IPS DF 4.7 (cell line): ENCODE measurements around the gene GPC1.

Experiments used
- DNase-seq: peaks from one replicate; pipeline ENCODE4 v3.0.0-alpha.2; 2013; ENCODE audit warnings: low spot score; ENCODE audit errors: extremely low read depth

Gene GPC1

DNA sequence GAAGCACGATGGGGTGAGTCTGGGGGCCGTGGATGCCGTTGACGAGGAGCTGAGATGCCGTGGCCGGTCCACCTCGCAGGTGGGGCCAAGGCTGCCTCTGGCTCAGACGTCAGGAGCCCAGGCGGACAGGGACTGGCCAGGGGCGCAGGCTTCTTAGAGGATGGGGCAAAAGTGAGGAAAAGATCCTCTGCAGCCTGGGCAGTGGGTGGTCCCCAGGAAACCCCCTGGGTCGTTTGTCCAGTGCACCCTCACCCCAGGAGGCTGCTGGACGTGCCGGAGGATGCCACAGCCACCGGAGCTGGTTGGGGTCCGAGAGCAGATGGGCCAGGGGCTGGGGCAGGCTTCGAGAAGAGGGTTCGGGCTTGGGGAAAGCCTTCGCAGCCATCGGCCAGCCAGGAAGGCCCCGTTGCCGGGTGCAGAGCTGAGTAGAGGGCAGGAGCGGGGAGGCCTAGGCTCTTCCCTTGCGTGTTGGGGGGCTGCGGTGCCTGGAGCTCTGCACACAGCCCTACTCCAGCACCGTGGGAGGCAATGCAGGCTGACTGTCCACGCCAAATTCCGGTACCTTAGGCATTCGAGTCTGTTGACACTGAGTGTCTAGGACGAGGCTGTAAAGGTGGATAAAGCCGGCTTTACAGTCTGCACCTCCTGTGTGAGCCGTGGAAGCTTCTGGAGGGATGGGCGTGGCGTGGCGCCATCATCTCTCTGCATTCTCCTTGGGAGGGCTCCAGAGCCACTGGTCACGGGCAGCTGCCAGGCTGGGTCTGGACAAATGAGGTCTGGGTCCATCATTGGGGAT lies 18.8 kb downstream of the GPC1 start:
- no peak for DNase-seq

DNA sequence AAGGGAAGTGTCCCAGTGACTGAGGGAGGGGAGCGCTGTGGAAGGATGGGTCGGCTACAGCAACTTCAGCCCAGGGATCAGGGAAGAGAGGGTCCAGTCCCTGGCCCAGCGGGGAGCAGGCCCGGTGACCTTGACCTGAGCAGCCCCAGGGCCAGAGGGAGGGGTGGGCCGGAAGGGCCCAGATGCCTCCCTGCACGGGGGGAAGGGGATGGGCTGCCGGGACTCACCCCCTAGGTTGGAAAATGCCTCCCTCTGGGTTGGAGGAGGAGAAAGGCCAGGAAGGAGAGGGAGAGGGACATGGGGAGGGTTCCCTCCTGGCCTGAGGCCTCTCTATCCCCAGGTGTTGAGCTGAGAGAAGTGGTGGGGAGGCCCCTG lies 19.8 kb downstream of the GPC1 start:
- DNase-seq, result no peak

DNA sequence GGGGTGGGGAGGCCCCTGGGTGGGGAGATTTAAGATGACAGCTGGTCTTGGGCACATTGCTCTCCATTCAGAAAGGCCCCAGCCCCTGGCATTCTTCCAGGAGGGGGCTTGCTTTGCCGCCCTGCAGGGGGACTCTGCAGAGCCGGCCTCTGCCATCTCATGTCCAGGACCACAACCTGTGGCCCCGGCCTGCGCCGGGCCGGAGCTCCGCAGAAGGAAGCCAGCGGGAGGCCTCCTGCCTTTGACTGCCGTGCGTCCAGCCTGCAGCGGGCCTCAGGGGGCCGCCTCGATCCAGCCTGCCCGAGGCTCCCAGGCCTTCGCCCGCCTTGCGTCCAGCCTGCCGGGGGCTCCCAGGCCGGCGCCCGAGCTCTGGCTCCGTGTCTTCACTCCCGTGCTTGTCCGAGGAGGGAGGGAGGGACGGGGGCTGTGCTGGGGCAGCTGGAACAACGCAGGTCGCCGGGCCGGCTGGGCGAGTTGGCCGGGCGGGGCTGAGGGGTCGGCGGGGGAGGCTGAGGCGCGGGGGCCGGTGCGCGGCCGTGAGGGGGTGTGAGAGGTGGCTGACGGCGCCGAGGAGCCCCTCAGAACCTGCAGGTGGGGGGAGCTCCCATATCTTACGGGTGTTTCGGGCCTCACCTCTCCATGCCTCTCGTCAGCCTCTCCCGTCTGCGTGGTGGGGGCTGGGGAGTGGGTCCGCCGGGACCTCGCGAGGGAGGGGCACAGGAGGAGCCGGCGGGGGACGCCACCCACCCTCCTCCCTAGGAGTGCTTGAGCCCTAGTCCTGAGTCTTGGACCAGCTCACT lies 20.4 kb downstream of the GPC1 start:
- DNase-seq, result no peak

DNA sequence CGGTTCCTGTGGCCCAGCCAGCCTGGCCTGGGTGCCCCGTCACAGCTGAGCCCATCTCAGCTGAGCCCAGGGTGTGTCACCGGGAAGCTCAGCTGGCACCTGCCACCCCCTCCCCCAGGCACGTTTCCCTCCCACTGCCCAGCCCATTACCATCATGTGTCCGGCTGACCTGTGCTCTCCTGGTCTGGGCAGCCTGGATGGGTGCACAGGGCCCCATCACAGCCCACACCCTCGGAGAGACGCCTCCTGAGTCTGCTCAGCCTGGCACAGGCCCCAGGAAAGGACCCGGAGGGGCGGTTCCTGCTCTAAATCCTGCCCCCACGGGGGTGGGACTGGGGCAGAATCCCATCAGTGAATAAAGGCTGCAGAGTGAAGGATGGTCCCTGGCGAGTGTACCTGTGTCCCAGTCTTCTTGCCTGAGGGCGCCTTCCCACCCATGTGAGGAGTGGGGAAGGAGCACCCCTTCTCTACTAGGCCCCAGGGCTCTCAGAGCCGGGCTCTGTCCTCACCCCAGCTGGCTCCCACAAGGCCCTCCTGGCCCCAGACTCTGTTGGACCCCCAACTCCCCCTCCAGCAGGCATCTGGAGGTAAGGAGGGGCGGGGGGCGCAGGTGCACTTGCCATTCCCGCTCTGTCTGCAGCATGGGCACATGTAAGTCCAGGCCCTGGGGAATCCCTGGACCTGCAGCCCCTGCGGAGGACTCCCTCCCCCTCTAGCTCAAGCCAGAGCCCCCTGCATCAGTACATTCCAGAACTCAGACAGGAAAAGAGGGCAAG lies 21.2 kb downstream of the GPC1 start:
- DNase-seq, result no peak

DNA sequence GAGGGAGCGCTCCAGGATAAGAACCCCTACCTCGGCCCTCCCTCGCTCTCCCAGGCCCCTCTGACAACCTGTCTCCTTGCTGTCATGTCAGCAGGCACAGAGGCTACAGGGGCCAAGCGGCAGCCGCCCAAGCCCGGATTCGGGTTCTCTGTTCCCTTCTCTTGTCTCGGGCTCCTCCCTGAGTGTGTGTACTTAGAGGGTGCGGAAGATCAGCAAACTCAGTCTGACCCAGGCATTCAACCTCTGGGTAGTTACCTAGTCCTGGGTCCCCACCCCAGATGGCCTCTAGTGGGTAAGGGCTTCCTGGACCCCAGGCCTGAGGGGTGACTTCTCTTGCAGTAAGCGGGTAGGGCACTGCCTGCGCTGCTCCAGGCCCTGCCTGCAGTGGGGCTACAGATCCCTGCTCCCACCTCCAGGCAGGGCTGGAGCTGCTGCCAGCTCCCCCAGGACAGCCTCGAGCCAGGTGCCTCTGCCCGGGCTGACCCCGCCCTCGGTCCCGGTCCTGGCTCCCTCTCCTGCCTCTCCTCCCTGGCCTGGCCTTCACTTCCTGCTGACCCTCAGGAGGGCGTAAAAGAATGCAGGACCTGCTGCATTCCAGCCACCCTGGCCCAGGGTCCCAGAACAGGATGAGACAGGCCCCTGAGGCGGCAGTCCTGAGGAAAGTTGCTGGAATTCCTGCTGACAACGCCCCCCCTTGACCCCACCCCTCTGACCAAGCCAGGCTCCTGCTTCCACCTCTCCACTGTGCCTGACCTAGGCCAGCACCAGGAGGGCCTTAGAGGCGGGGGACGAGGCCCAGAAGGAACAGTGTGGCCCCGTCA lies 22.0 kb downstream of the GPC1 start:
- DNase-seq, result no peak

DNA sequence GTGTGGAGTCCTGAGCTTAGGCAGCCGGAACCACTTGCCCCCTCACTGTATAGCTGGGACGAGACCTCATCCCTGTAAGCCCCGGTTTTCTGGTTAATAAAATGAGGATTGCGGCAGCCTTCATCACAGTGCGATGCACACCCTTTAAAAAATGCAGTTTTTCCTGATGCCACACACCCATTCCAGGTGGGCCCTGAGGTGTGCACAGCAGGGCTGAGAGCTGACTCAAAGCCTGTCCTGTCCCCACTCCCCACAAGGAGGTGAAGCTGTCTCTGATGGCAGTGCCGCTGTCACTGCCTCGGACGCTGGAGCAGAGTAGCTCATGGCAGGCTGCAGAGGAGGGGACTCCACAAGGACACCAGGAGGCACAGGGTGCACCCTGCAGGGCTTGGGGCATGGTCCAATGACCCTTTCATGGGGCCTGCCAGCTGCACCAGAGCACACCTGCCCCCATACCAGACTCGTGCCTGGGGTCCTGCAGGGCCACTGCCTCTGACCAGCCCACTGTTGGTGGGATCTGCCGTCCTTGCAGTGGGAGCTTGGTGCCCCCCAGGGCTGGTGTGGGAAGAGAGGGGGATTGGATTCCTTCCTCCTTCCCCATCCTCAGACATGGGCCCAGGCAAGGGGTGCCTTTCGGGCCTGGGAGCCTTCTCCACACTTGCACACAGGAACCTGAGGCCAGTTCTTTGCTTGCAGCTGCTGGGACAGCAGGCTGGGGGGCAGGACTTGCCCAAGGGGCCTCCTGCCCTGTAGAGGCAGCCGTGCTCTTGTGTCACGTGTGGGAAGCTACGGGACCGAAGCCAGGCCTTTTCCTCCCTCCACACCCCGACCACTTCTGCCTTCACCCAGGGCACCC lies 22.8 kb downstream of the GPC1 start:
- DNase-seq, result no peak

DNA sequence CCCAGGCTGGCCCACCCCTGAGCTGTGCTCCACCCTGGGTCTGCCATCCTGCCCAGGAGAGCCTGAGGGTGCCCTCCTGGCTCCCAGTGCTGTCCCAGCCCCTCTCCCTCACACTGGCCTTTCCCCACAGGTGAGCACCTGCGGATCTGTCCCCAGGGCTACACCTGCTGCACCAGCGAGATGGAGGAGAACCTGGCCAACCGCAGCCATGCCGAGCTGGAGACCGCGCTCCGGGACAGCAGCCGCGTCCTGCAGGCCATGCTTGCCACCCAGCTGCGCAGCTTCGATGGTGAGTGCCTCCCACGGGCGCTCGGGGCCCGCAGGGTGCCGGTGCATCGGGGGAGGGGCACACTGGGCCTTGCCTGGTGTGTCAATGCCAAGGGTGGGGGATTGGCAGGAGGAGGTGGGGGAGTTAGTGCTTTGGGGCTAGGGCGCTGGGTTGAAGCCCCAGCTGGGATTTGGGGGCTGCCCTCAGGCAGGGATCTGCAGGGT lies 23.5 kb downstream of the GPC1 start:
- DNase-seq, result no peak

DNA sequence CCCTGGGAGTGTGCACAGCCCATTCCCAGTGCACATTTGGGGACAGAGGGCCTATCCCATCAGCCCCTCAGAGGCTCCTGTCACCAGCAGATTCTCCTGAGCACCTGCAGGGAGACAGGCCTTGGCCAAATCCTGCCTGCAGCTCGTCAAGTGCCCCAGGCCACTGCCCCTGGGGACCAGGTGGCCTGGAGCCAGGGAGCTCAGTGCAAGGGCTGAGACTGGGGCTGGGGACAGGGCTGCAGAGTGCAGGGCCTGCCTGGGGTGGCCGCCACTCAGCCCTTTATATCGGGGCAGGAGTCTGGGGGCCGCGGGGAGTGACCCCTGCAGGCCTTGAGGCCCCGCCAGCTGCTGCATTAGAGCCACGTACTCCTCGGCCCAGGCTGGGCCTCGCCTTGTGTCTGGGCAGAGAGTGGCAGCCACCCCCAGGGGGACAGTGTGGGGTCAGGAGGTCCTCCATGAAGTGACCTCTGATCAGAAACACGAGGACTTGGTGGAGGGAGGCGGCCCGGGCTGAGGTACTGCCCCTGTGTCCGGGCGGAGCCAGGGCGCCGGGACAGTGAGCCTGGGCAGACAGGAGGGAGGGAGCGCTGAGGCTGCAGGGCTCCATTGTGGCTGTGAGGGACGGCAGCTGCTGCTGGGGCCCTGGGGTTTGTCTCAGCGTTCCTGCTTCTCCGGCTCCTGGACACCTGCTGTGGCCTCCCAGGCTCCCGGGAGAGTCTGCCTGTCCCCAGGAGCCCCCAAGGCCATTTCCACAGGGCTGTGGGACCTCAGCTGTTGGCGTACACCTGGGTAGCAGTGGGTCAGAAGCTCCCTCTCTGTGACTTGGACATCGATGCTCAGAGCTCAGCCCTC lies 24.2 kb downstream of the GPC1 start:
- no peak for DNase-seq

DNA sequence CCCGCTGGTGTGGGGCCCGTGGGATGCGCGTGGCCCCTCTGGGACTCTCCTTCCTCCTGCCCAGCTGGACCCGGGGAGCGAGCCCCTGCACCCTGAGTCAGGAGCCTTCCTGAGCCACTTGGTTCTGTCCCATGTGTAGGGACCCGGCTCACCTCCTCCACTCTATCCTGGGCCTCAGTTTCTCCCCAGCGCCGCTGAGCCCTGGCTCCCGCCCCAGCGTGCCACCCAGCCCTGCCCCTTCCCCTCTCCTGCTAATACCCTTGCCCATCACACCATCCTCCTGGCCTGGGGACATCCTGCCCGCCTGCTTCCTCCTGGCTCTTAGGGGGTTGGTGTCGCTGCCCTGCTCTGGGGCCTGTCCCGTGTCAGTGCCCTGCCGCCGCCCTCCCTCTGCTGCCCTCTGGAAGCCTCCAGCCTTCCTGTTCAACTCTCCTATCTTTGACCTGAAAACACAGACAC lies 24.8 kb downstream of the GPC1 start:
- DNase-seq, result no peak

DNA sequence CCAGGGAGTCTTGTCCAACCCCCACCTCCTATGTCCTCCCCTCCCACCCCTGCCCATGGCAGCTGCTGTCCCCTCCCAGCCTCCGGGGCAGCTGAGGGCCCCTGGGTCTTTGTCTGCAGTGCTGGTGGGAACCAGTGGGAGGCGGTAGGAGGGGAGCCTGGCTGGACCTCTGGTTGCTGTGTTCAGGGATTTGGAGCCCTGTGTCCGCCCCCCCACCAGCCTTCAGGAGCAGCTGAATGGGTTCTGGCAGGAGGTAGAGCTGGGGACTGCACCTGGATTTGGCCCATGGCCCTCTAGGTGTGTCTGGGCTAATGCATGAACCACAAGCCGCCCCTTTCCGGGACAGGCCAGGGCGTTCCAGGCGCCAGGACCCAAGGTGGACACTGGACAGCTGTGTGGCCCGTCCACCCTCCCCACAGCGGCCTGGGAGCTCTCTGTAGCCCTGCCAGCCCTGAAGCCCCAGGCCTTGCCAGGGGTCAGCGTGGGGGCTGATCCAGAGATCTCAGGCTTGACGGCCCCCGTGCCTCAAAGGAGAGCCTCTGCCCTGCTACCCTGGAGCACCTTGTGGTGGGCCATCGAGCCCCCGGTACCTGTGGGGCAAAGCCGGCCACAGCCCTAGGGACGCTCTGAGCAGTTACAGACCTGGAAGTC lies 25.4 kb downstream of the GPC1 start:
- DNase-seq, result no peak

DNA sequence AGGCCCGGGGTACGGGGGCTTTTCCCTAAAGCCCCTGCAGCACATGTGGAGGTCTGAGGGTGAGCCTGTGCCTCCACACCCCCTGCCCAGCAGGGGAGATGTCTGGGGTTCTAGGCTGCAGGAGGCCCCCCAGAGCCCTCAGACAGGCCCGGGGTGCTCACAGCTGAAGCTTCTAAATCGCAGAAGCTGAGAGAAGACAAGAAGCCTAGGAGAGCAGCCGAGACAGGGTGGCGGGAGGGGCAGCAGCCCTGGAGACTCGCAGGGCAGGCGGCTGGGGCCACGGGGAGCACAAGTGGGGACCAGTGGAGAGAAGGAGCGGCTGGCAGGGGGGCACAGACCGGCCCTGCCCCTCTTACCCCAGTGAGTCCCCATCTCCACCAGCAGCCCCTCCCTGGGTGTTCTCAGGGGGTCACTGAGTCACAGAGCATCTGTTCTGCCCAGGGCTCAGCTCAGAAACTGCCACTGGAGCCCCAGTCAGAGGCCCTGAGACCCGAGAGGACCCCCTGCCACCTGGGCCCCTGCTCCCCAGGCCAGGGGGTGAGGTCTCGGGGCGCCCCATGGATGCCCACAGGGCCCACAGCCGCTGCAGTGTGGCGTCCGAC lies 26.1 kb downstream of the GPC1 start:
- no peak for DNase-seq

DNA sequence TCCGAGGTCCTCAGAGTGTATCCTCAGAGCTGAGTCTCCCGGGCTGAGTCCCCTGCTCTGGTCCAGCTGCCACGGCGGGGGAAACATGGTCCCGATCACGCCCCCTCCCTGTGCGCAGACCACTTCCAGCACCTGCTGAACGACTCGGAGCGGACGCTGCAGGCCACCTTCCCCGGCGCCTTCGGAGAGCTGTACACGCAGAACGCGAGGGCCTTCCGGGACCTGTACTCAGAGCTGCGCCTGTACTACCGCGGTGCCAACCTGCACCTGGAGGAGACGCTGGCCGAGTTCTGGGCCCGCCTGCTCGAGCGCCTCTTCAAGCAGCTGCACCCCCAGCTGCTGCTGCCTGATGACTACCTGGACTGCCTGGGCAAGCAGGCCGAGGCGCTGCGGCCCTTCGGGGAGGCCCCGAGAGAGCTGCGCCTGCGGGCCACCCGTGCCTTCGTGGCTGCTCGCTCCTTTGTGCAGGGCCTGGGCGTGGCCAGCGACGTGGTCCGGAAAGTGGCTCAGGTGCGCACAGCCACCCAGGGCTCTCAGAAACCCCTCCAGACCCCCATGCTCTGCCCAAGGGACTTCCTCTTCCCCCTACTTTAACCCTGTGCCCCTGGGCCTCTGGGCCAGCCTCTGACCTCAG lies 26.7 kb downstream of the GPC1 start:
- DNase-seq, result no peak

DNA sequence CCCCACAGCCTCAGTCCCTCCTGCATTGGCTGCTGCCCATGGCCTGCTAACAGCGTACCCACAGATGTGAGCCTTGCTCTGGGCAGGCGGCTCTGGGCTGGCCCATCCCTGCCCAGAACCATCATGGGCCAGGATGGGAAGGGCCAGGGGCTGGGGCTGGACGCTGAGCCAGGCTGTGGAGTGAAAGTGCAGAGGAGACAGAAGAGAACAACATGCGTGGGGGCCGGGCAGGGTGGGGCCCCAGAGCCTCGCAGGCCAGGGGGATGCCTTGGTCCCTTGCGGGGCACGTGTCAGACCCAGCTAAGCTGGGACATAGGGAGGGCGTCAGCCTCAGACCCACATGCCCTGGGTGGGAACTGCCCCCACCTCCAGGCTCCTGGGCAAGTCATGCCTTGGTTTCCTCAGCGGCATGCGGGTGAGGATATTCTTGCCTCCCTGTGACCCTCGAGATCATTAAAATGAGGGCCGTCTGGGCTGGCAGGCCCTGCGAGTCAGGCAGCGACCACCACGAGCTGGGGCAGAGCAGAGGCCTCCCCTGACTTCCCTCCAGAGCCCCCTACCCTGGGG lies 27.3 kb downstream of the GPC1 start:
- no peak for DNase-seq

DNA sequence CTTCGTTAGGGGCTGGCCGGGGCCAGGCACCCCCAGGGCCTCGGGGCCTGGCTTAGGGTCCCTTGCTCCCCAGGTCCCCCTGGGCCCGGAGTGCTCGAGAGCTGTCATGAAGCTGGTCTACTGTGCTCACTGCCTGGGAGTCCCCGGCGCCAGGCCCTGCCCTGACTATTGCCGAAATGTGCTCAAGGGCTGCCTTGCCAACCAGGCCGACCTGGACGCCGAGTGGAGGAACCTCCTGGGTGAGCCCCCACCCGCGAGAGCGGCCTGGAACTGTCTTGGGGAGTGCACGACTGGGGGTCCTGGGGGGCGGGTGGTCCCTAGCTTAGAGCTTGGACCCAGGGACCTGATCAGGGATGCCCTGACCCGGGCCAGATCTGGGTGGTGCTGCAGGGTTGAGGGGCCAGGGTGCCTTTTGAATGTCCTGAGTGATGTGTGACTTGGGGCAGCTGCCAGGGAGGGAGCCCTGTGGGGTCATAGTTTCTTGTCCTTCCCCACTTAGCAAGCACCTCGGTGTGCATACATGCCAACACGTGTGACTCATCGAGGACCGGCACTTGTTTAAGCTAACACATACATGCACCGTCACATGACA lies 27.9 kb downstream of the GPC1 start:
- DNase-seq, result no peak

DNA sequence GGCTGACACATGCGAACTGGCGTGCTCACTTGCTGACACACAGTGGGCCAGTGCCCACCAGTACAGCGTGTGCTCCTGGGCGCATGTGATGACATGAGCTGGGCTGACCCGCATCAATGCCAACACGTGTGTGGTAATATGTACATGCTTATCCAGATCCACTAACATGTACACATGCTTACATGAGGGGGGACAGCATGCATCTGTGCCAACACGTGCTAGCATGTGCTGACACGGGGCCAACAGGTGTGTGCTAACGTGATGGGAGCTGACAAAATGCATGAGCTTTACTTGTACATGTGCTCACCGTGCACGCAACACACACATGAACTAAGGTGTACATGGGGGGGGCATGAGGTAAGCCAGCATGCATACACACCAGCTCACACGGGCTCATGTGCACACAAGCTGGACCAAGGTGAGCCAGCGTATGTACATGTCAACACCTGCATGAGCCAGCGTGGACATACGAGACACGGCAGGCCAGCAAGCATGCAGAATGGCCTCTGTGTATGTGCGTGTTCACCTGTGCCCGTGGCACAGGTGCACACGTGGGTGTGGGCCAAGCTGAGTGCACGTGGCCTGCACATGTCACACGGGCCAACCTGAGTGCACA lies 28.5 kb downstream of the GPC1 start:
- DNase-seq, result no peak

DNA sequence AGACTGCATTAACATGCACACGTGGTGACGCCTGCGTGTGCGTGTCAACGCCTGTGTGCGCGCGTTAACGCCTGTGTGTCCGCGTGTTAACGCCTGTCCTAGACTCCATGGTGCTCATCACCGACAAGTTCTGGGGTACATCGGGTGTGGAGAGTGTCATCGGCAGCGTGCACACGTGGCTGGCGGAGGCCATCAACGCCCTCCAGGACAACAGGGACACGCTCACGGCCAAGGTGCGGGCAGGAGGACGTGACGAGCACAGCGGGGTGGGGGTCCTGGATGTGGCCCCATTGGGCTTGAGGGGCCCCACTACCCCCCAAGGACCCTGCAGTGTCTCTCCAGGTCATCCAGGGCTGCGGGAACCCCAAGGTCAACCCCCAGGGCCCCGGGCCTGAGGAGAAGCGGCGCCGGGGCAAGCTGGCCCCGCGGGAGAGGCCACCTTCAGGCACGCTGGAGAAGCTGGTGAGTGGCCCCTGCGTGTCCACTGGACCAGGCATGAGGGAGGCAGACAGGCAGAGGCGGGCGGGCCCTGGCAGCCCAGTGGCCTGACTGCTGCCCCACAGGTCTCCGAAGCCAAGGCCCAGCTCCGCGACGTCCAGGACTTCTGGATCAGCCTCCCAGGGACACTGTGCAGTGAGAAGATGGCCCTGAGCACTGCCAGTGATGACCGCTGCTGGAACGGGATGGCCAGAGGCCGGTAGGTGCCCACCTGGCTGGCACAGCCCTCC lies 29.2 kb downstream of the GPC1 start:
- DNase-seq, result no peak
